T-helper 9 cell (primary cell): ENCODE measurements around the gene CDV3.
"Not testable (repeated sequence)": the region's sequence is repeated elsewhere in the genome, so short reads cannot be mapped to it uniquely, and the experiment has no call there.

ENCODE experiments used
- DNase-seq: peaks from one replicate; pipeline ENCODE4 v3.0.0-alpha.2; 2020
- total RNA-seq, 2 donors: gene quantifications; one replicate each; lab custom pipeline; 2026; lab: John Stamatoyannopoulos, UW

Gene CDV3
- total RNA-seq: 482 to 531 reads per million in 2 donors

- no peak for DNase-seq
These were observed at the start of gene CDV3 for GRCh38 chr3:133573629-133574194. Gene CDV3 (plus strand): TSS chr3:133573686. CDS start chr3:133574045, 359 bp downstream.

GRCh38 chr3:133523758-133524157 lies 49.7 kb upstream of the CDV3 start:
- not testable (repeated sequence) for DNase-seq

GRCh38 chr3:133525435-133525834 lies 48.1 kb upstream of the CDV3 start:
- DNase-seq: no peak

DNA sequence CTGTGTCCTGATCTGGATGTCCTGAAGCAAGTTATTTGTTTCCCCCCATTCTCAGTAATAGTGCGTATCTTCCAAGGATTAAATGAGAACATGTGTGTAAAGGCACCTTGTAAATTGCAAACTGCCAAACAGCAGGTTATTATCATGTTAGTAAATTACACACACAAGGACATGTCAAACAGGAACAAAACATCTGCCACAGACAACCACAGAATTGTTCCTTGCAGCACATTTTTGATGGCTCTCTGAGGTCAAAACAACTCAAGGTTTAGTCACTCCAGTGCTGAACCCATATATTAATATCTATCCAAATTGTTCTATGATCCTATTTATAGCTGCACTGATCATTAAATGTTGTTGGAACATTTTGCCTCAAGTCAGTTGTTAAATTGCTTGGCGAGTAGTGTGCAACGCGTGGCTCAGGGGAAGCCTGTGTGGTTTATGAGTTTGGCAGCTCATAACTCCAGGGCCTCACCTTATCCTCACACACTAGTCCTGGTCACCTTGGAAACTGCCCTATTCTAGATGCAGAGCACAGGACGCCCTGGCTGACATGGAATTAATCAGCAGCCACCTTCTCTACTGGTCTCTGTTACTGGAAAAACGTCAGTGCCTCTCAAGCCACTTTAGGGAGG lies 46.3 kb upstream of the CDV3 start:
- no peak for DNase-seq

DNA sequence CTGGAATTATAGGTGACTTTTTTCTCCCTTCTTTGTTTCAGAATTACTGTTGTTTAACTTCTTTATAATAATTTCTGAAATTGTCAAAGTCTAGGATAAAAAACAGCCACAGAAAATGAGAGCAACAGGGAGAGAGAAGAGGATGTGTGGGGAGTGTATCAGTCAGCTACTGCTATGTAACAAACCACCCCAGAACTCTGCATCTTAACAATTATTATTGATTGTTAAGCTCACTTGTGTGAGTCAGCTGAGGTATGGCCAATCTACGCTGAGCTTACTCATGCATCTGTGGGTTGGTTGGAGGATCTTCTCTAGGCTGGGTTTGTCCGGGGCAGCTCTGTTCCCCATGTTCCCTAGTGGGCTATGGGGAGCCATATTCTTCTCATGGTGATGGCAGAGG lies 43.7 kb upstream of the CDV3 start:
- DNase-seq: no peak

DNA sequence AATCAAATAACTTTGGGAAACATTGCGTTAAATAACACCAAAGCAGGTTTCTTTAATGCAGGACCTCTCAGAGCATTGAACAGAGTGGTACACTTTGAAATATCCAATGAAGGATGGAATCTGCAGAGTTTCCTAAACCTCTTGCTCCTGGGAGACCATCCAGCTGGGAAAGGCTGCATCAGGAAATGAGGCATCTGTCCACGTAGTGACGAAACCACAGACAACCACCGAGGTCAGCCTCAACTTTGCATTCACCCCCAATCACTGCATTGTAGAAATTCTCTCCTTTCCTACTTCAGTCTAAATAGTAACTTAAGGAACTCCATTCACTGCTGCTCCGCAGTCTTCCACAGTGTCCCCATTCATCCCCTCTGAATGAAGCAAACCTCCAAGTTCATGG lies 41.5 kb upstream of the CDV3 start:
- DNase-seq: no peak

- no peak for DNase-seq
These were observed 40.5 kb upstream of the CDV3 start for GRCh38 chr3:133532951-133533350.

DNA sequence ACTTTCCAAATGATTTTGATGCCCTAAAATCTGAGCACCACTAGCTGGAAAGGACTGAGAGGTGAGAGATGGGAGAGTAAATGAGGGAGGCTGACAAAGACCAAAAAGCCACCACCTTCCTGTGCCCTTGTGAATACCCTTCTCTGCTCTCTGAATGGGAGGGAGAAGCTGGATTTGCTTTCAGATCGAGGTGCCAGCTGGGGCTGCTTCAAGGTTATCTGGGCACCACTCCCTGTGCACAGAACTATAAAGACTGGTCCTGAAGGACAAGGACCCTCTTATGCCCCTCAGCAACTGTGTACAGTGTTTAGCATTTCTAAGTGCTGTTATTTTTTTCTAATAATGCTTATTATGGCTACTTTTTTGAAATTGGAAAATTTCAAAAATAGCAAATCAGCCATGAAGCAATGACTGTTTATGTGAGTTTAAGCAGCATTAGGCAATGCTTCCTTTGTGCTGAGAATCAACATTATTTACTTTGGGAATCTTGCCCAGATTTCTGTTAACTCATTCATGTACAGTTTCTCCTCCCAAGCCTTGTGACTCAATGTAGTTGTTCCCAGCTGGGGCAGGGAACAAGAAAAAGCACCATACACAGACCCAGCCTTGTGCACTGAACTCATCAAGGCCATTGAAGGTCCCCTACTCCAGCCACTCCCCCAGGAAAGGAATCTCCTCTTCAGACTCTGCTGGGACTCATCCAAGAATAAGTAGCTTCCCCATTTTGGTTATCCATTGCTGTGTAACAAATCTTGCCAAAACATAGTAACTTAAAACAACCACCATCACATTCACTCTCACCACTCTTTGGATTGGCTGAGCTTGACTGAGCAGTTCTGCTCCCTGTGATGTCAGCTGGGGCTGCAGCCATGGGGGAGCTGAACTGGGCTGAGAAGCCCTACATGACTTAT lies 37.3 kb upstream of the CDV3 start:
- no peak for DNase-seq

DNA sequence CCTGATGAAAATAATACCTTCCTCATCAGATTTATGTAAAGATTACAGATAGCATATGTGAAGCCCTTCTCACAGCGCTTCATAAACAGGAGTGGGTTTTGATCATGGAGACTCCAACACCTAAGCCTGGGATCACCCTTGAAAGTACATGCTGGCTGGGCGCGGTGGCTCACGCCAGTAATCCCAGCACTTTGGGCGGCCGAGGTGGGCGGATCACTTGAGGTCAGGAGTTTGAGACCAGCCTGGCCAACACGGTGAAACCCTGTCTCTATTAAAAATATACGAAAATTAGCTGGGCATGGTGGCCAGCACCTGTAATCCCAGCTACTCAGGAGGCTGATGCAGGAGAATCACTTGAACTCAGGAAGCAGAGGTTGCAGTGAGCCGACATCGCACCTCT lies 36.4 kb upstream of the CDV3 start:
- DNase-seq: not testable (repeated sequence)

DNA sequence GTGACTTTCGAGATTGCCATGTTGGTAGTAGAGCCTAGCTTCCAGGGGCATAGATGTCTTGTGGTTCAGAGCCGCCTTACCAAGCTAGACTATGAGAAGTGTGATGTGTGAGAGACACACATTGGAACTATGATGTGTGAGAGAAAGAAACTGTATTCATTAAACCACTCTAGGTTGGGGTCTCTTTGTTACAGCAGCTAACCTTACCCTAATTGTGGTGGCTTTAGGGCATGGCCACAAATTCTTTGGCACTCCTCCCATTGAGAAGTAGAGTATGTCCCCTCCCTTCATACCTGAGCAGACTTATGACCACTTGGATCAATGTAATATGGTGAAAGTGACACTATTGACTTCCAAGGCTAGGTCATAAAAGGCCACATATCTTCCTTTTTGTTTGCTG lies 35.3 kb upstream of the CDV3 start:
- DNase-seq: no peak

GRCh38 chr3:133540896-133541674 lies 32.4 kb upstream of the CDV3 start:
- no peak for DNase-seq

GRCh38 chr3:133542871-133543270 lies 30.6 kb upstream of the CDV3 start:
- DNase-seq: no peak

DNA sequence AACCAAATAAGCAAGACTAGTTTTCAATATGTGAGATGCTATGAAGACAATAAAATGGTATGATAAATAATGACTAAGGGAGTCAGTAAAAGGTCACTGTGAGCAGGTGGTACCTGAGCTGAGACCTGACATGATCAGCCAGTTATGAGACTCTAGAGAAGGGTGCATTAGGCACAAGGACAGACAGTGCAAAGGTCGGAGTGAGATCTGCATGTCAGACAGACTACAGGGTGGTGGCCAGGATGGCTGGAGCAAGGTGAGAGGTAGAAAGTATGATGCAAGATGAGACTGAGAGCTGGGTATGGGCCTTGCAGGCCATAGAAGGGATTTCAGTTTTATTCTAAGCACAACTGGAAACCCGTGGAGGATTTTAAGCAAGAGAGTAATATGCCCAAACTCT lies 28.5 kb upstream of the CDV3 start:
- DNase-seq: not testable (repeated sequence)

DNA sequence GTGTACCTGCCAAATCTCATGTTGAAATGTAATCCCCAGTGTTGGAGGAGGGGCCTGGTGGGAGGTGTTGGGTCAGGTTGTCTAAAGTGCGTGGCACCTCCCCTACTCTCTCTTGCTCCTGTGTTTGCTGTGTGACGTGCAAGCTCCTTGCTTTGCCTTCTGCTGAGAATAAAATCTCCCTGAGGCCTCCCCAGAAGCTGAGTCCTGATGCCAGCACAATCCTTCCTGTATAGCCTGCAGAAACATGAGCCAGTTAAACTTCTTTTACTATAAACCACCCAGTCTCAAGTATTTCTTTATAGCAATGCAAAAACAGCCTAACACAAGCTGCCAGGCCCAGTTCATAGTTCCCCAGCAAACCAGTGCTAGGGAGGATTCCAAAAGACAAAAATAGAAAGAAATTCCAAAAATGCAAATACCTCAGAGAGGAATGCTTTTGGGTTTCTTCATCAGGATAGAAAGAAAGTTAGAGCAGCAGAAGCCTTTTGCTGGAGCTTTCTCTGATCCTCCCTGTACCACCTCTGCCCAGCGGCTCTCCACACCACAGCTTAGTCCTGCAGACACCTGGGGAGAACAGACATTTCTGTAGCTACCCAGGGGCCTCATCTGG lies 25.9 kb upstream of the CDV3 start:
- no peak for DNase-seq

GRCh38 chr3:133548090-133548489 lies 25.4 kb upstream of the CDV3 start:
- no peak for DNase-seq

- no peak for DNase-seq
These were observed 23.9 kb upstream of the CDV3 start for GRCh38 chr3:133549565-133549964.

DNA sequence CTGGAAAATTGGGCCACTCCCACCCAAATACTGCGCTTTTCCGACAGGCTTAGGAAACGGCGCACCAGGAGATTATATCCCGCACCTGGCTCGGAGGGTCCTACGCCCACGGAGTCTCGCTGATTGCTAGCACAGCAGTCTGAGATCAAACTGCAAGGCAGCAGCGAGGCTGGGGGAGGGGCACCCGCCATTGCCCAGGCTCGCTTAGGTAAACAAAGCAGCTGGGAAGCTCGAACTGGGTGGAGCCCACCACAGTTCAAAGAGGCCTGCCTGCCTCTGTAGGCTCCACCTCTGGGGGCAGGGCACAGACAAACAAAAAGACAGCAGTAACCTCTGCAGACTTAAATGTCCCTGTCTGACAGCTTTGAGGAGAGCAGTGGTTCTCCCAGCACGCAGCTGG lies 21.9 kb upstream of the CDV3 start:
- DNase-seq: not testable (repeated sequence)

GRCh38 chr3:133561679-133562078 lies 11.8 kb upstream of the CDV3 start:
- DNase-seq: no peak

DNA sequence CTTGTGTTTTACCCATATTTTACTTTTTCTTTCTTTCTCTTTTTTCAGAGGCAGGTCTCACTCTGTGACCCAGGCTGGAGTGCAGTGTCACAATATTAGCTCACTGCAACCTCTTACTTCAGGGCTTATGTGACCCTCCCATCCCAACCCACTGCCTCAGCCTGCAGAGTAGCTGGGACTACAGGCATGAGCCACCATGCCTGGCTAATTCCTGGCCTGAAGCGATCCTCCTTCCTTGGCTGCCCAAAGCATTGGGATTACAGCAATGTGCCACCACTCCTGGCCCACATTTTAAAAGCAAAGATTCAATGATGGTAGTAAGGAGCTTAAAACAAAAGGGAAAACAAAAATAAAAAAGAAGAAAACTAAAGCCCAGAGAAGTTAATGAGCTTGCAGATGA lies 11.1 kb upstream of the CDV3 start:
- DNase-seq: no peak

DNA sequence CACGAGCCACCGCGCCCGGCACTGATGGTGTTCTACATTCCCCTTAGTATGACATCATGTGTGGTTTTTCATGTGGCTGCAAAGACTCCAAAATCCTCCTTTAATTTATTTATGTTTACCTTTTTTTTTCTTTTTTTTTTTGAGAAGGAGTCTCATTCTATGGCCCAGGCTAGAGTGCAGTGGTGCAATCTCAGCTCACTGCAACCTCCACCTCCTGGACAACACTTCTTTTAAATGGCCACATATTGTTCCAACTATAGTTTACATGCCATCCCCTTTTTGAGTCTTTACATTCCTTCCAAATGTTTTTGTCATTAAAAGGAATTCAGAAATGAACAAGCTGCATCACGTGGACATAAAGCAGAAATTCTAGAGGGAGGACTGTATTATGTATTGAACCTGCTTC lies 10.3 kb upstream of the CDV3 start:
- no peak for DNase-seq

GRCh38 chr3:133563816-133564215 lies 9.7 kb upstream of the CDV3 start:
- DNase-seq: no peak

DNA sequence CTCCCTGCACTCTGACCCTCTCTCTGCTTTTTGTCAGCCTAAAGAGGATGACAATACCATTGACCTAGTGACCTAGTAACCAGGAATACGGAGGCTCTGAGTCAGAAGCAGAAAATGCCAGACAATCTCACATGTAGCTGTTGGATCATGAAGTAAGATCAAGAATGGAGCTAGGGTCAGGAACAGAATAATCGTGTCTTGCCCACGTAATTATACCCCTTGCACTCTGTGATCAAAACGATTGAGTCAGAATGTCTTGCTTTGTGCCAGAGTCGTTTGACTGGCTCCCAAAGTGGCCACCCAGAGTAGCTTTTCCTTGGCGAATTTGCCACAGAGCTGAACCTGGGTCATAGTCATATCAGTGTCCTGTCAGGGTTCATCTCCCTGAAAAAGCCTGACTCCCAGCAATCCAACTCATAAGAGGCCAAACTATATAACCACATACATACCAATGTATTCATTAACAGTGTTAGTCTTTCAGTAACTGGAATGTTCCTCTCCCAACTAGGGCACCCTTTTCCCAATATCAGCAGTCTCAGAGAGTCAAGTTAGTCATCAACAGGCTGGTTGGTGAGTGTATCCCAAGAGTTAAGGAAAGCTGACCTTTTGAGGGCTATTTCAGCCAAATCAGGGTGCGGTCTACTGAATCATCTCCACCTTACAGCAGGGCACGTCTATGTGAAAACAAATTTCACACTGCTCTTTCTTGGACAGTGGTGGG lies 5.0 kb upstream of the CDV3 start:
- DNase-seq: no peak
